ENCODE results near the gene RHCG. TPM values are rescaled to one million over a fixed set of nuclear protein-coding genes. Genes with fewer than 3 reads are reported as not detected.

The RHCG gene
- total RNA-seq, 4 donors from 2014 or later: not detected

GRCh38 chr15:89439764-89440163 is 56.6 kb downstream of the RHCG start:
- TF ChIP-seq POLR2A (IDR thresholded peaks at IDR 0.05): no peak
- Histone ChIP-seq H3K4me3 (no peak overlapping the region), H3K36me3 (no peaks in the 10 kb centered on the region), H3K4me1 (peaks cover 0 to 9% (median 4%) of the 10 kb centered on the region in 4 donors), H3K9me3 (no peaks in the 10 kb centered on the region), H3K27me3 (no peaks in the 10 kb centered on the region), H3K27ac (no peak overlapping the region)
- DNase-seq: no peak

- Histone ChIP-seq H3K4me1 (peaks cover 0 to 4% (median under 1%) of the 10 kb centered on the region in 4 donors), H3K4me3 (no peak overlapping the region), H3K27ac (no peak overlapping the region), H3K9me3 (no peaks in the 10 kb centered on the region), H3K36me3 (no peaks in the 10 kb centered on the region), H3K27me3 (no peaks in the 10 kb centered on the region)
- TF ChIP-seq CTCF (IDR thresholded peaks at IDR 0.05): peak in 2 of 6 experiments; percentile 25 to 44
- TF ChIP-seq POLR2A (IDR thresholded peaks at IDR 0.05): peak in 1 of 2 donors; percentile 12
- DNase-seq: peak in 1 of 3 donors; percentile 60
These were observed 59.6 kb downstream of the RHCG start for GRCh38 chr15:89436560-89437311.

GRCh38 chr15:89435362-89435761 is 61.0 kb downstream of the RHCG start:
- Histone ChIP-seq H3K9me3 (no peaks in the 10 kb centered on the region), H3K4me3 (no peak overlapping the region), H3K4me1 (peaks cover 0 to 8% (median 1%) of the 10 kb centered on the region in 4 donors), H3K27me3 (no peaks in the 10 kb centered on the region), H3K27ac (no peak overlapping the region), H3K36me3 (no peaks in the 10 kb centered on the region)
- no peak for TF ChIP-seq POLR2A (IDR thresholded peaks at IDR 0.05)
- TF ChIP-seq CTCF (IDR thresholded peaks at IDR 0.05): no peak
- DNase-seq: no peak

GRCh38 chr15:89433686-89434085 is 62.7 kb downstream of the RHCG start:
- TF ChIP-seq POLR2A (IDR thresholded peaks at IDR 0.05) (no peak), CTCF (IDR thresholded peaks at IDR 0.05) (no peak)
- Histone ChIP-seq H3K27me3 (no peaks in the 10 kb centered on the region), H3K4me1 (peaks cover 0 to 13% (median 3%) of the 10 kb centered on the region in 4 donors)

GRCh38 chr15:89430530-89431341 is 65.6 kb downstream of the RHCG start:
- Histone ChIP-seq H3K27me3 (no peaks in the 10 kb centered on the region), H3K36me3 (no peaks in the 10 kb centered on the region), H3K9me3 (no peaks in the 10 kb centered on the region), H3K4me3 (peak overlapping the region; percentile 38 to 56 (median 49)), H3K4me1 (peaks cover 0 to 13% (median 3%) of the 10 kb centered on the region in 4 donors), H3K27ac (no peak overlapping the region)
- TF ChIP-seq CTCF (IDR thresholded peaks at IDR 0.05): peak; percentile 91 to 99 (median 97)
- TF ChIP-seq POLR2A (IDR thresholded peaks at IDR 0.05): no peak
- DNase-seq: peak; percentile 85 to 94 (median 93)

More at GRCh38 chr15:89433686-89434085, 62.7 kb downstream of the RHCG start:
- Histone ChIP-seq H3K4me3 (no peak overlapping the region), H3K9me3 (no peaks in the 10 kb centered on the region), H3K36me3 (no peaks in the 10 kb centered on the region), H3K27ac (no peak overlapping the region)
- no peak for DNase-seq

GRCh38 chr15:89429986-89430385 is 66.4 kb downstream of the RHCG start:
- Histone ChIP-seq H3K4me3 (peak overlapping the region in 1 of 4 donors; percentile 48), H3K9me3 (no peaks in the 10 kb centered on the region), H3K27ac (no peak overlapping the region), H3K4me1 (peaks cover 0 to 13% (median 3%) of the 10 kb centered on the region in 4 donors), H3K36me3 (no peaks in the 10 kb centered on the region), H3K27me3 (no peaks in the 10 kb centered on the region)
- TF ChIP-seq POLR2A (IDR thresholded peaks at IDR 0.05): no peak
- no peak for TF ChIP-seq CTCF (IDR thresholded peaks at IDR 0.05)
- no peak for DNase-seq

Measured in Peyer's patch (tissue), 4 donors.